ENCODE measurements around the gene HSD17B1.
A peak's percentile ranks its signal among the peaks of the same experiment; 100 is the strongest.

HSD17B1 gene

DNA sequence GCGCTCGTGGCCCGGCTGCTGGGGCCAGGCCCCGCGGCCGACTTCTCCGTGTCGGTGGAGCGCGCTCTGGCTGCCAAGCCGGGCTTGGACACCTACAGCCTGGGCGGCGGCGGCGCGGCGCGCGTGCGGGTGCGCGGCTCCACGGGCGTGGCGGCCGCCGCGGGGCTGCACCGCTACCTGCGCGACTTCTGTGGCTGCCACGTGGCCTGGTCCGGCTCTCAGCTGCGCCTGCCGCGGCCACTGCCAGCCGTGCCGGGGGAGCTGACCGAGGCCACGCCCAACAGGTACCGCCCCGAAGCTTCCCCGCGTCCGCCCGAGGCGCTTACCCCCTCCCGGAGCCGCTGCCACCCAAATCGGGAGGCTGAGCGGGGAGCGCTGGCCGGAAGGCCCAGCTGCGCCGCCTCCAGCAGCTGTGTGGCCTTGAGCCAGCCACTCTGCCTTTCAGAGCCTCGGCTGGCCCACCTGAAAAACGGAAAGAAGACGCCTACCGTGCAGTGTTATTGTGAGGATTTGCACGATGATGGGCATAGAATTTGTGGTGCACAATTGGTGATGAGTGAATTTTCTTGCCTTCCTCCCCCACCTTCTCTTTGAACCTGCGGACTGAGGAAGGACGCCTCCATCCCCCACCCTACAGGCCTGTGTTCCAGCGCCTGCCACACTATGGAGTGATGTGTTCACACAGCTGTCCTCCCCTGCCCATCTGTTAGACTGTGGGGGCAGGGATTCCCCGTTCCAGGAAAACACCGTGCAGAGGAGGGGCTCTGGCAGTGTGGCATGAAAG lies 16.2 kb upstream of the HSD17B1 start:
- Histone ChIP-seq H3K79me2 (ENCODE audit: control insufficient read depth, insufficient read depth, low read length, poor library complexity) (peaks cover 4% of the 10 kb centered on the region), H3K4me1 (ENCODE audit: control insufficient read depth in 1 of 2, insufficient read depth in 2 of 2, low read length in 2 of 2) (peaks cover 12 to 19% of the 10 kb centered on the region in 2 experiments), H4K12ac (ENCODE audit: low read depth, low read length) (peak overlapping the region; percentile 75), H3K18ac (ENCODE audit: low read length) (peak overlapping the region; percentile 96), H3K14ac (ENCODE audit: low read length) (peak overlapping the region; percentile 96), H2AFZ (ENCODE audit: insufficient read depth, low read length, poor library complexity) (peak overlapping the region; percentile 33), H3K9ac (ENCODE audit: low read length) (peak overlapping the region; percentile 60), H2BK12ac (ENCODE audit: low read length) (peak overlapping the region; percentile 21), H3K4me2 (ENCODE audit: low read length) (peak overlapping the region; percentile 84), H3K27ac (ENCODE audit: low read depth, low read length) (peak overlapping the region; percentile 79), H2AK5ac (ENCODE audit: low read length) (peak overlapping the region; percentile 42), H3K9me3 (ENCODE audit: insufficient read depth, low read depth, low read length) (no peaks in the 10 kb centered on the region), H3K4me3 (ENCODE audit: low read depth, low read length) (peak overlapping the region; percentile 78), H3K36me3 (ENCODE audit: control insufficient read depth in 1 of 2, insufficient read depth in 2 of 2, low read length in 2 of 2) (peaks cover 8 to 10% of the 10 kb centered on the region in 2 experiments), H3K27me3 (ENCODE audit: insufficient read depth, low read length) (no peaks in the 10 kb centered on the region), H4K91ac (ENCODE audit: low read depth, low read length) (peak overlapping the region; percentile 95), H3K79me1 (ENCODE audit: low read length) (peaks cover 17% of the 10 kb centered on the region), H3K4ac (ENCODE audit: low read depth, low read length) (peak overlapping the region; percentile 51), H2BK120ac (ENCODE audit: insufficient read depth, low read length, poor library complexity) (peak overlapping the region; percentile 26), H3K23ac (ENCODE audit: low read length) (no peak overlapping the region), H4K8ac (ENCODE audit: low read depth, low read length) (peak overlapping the region; percentile 91), H2BK5ac (ENCODE audit: low read depth, low read length, poor library complexity) (peak overlapping the region; percentile 81)
- WGBS (ENCODE audit: extremely low coverage, insufficient coverage, insufficient read length), result no CpG with 5 or more reads among the region's 65 CpGs
- peak; percentile 71 to 77 for DNase-seq

- Histone ChIP-seq H3K9me3 (ENCODE audit: insufficient read depth, low read depth, low read length) (no peaks in the 10 kb centered on the region), H3K4me3 (ENCODE audit: low read depth, low read length) (peak overlapping the region; percentile 78), H2AFZ (ENCODE audit: insufficient read depth, low read length, poor library complexity) (no peak overlapping the region), H3K23ac (ENCODE audit: low read length) (no peak overlapping the region), H2BK12ac (ENCODE audit: low read length) (peak overlapping the region; percentile 21), H4K12ac (ENCODE audit: low read depth, low read length) (no peak overlapping the region), H3K14ac (ENCODE audit: low read length) (peak overlapping the region; percentile 96), H4K8ac (ENCODE audit: low read depth, low read length) (peak overlapping the region; percentile 91), H3K36me3 (ENCODE audit: control insufficient read depth in 1 of 2, insufficient read depth in 2 of 2, low read length in 2 of 2) (peaks cover 8 to 10% of the 10 kb centered on the region in 2 experiments), H2BK5ac (ENCODE audit: low read depth, low read length, poor library complexity) (peak overlapping the region; percentile 8), H2BK120ac (ENCODE audit: insufficient read depth, low read length, poor library complexity) (peak overlapping the region; percentile 26), H2AK5ac (ENCODE audit: low read length) (peak overlapping the region; percentile 42), H3K27ac (ENCODE audit: low read depth, low read length) (no peak overlapping the region), H3K4me1 (ENCODE audit: control insufficient read depth in 1 of 2, insufficient read depth in 2 of 2, low read length in 2 of 2) (peaks cover 14 to 21% of the 10 kb centered on the region in 2 experiments), H4K91ac (ENCODE audit: low read depth, low read length) (peak overlapping the region; percentile 95), H3K79me1 (ENCODE audit: low read length) (peaks cover 14% of the 10 kb centered on the region), H3K9ac (ENCODE audit: low read length) (peak overlapping the region; percentile 38), H3K4ac (ENCODE audit: low read depth, low read length) (peak overlapping the region; percentile 51), H3K27me3 (ENCODE audit: insufficient read depth, low read length) (no peaks in the 10 kb centered on the region), H3K18ac (ENCODE audit: low read length) (peak overlapping the region; percentile 96), H3K4me2 (ENCODE audit: low read length) (peak overlapping the region; percentile 84), H3K79me2 (ENCODE audit: control insufficient read depth, insufficient read depth, low read length, poor library complexity) (peaks cover 4% of the 10 kb centered on the region)
- DNase-seq, result no peak
- WGBS (ENCODE audit: extremely low coverage, insufficient coverage, insufficient read length), result no CpG with 5 or more reads among the region's 31 CpGs
Observed at GRCh38 chr17:42537156-42537805, 15.4 kb upstream of the HSD17B1 start.

DNA sequence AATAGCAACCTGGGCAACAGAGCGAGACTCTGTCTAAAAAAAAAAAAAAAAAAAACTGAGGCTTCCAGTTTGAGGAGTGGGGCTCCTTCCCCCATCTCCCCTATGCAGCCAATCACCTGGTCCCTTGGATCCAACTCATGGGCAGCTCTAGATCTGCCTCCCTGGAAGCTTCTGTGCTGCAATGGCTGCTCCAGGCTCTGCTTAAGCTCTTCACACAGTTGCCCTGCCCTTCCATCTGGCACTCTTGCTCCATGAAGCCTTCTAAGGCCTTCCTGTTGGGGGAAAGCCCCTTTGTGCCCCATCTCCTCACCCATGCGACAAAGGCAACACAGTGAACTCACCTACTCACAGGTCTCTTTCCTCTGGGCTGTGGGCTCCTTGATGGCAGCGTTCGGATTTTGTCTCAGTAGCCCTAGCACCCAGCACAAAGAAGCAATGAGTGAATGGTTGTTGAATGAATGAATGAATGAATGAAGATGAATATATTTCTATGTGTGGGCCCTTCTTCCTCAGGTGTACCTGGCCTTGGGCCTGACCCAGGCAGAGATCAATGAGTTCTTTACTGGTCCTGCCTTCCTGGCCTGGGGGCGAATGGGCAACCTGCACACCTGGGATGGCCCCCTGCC lies 14.8 kb upstream of the HSD17B1 start:
- Histone ChIP-seq H3K4me1 (ENCODE audit: control insufficient read depth in 1 of 2, insufficient read depth in 2 of 2, low read length in 2 of 2) (peaks cover 14 to 21% of the 10 kb centered on the region in 2 experiments), H3K36me3 (ENCODE audit: control insufficient read depth in 1 of 2, insufficient read depth in 2 of 2, low read length in 2 of 2) (peaks cover 12 to 15% of the 10 kb centered on the region in 2 experiments), H2BK120ac (ENCODE audit: insufficient read depth, low read length, poor library complexity) (no peak overlapping the region), H3K27ac (ENCODE audit: low read depth, low read length) (no peak overlapping the region), H3K23ac (ENCODE audit: low read length) (no peak overlapping the region), H3K9ac (ENCODE audit: low read length) (no peak overlapping the region), H3K27me3 (ENCODE audit: insufficient read depth, low read length) (no peaks in the 10 kb centered on the region), H4K91ac (ENCODE audit: low read depth, low read length) (no peak overlapping the region), H3K79me1 (ENCODE audit: low read length) (peaks cover 14% of the 10 kb centered on the region), H2AK5ac (ENCODE audit: low read length) (no peak overlapping the region), H3K18ac (ENCODE audit: low read length) (peak overlapping the region; percentile 33), H2AFZ (ENCODE audit: insufficient read depth, low read length, poor library complexity) (no peak overlapping the region), H2BK5ac (ENCODE audit: low read depth, low read length, poor library complexity) (no peak overlapping the region), H3K9me3 (ENCODE audit: insufficient read depth, low read depth, low read length) (no peaks in the 10 kb centered on the region), H3K79me2 (ENCODE audit: control insufficient read depth, insufficient read depth, low read length, poor library complexity) (peaks cover 4% of the 10 kb centered on the region), H3K4ac (ENCODE audit: low read depth, low read length) (no peak overlapping the region), H3K14ac (ENCODE audit: low read length) (no peak overlapping the region), H3K4me3 (ENCODE audit: low read depth, low read length) (no peak overlapping the region), H3K4me2 (ENCODE audit: low read length) (no peak overlapping the region), H4K12ac (ENCODE audit: low read depth, low read length) (no peak overlapping the region), H4K8ac (ENCODE audit: low read depth, low read length) (no peak overlapping the region), H2BK12ac (ENCODE audit: low read length) (no peak overlapping the region)
- WGBS (ENCODE audit: extremely low coverage, insufficient coverage, insufficient read length), result no CpG with 5 or more reads among the region's 5 CpGs
- no peak for DNase-seq

DNA sequence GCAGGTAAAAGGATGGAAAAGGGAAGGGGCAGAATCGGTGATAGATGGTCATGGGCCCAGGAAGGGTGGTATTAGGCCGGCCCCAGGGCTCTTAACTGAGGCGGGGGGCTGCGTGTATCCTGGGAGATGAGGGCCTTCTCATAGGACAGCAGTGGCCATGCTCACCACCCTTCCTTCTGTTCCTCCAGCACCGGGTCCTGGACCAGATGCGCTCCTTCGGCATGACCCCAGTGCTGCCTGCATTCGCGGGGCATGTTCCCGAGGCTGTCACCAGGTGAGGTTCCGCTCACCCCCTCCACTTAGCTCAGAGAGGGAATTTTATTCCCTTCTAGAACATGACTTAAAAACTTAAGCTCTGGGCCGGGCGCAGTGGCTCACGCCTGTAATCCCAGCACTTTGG lies 14.2 kb upstream of the HSD17B1 start:
- Histone ChIP-seq H2BK5ac (ENCODE audit: low read depth, low read length, poor library complexity) (no peak overlapping the region), H3K79me1 (ENCODE audit: low read length) (peaks cover 14% of the 10 kb centered on the region), H3K23ac (ENCODE audit: low read length) (no peak overlapping the region), H2BK120ac (ENCODE audit: insufficient read depth, low read length, poor library complexity) (no peak overlapping the region), H3K79me2 (ENCODE audit: control insufficient read depth, insufficient read depth, low read length, poor library complexity) (peaks cover 4% of the 10 kb centered on the region), H3K9ac (ENCODE audit: low read length) (no peak overlapping the region), H4K12ac (ENCODE audit: low read depth, low read length) (no peak overlapping the region), H3K27me3 (ENCODE audit: insufficient read depth, low read length) (no peaks in the 10 kb centered on the region), H4K8ac (ENCODE audit: low read depth, low read length) (no peak overlapping the region), H2AK5ac (ENCODE audit: low read length) (no peak overlapping the region), H3K4me1 (ENCODE audit: control insufficient read depth in 1 of 2, insufficient read depth in 2 of 2, low read length in 2 of 2) (peaks cover 14 to 21% of the 10 kb centered on the region in 2 experiments), H3K4ac (ENCODE audit: low read depth, low read length) (no peak overlapping the region), H3K4me3 (ENCODE audit: low read depth, low read length) (no peak overlapping the region), H2AFZ (ENCODE audit: insufficient read depth, low read length, poor library complexity) (no peak overlapping the region), H3K27ac (ENCODE audit: low read depth, low read length) (no peak overlapping the region), H3K14ac (ENCODE audit: low read length) (no peak overlapping the region), H2BK12ac (ENCODE audit: low read length) (no peak overlapping the region), H3K36me3 (ENCODE audit: control insufficient read depth in 1 of 2, insufficient read depth in 2 of 2, low read length in 2 of 2) (peaks cover 17 to 20% of the 10 kb centered on the region in 2 experiments), H3K18ac (ENCODE audit: low read length) (peak overlapping the region; percentile 33), H3K9me3 (ENCODE audit: insufficient read depth, low read depth, low read length) (no peaks in the 10 kb centered on the region), H3K4me2 (ENCODE audit: low read length) (no peak overlapping the region), H4K91ac (ENCODE audit: low read depth, low read length) (no peak overlapping the region)
- no CpG with 5 or more reads among the region's 14 CpGs for WGBS (ENCODE audit: extremely low coverage, insufficient coverage, insufficient read length)
- DNase-seq, result no peak
